Mesenchymal stem cell (in vitro differentiated cells and primary cell): ENCODE measurements around the gene ABCB9.
"Not testable (repeated sequence)": the region's sequence is repeated elsewhere in the genome, so short reads cannot be mapped to it uniquely, and the experiment has no call there.

ENCODE experiments used
- DNase-seq: peaks from one replicate; pipeline ENCODE4 v3.0.0-alpha.2; 2013
- H2AFZ ChIP-seq: one replicate; pipeline ENCODE4 v1.6.1; 2013; ENCODE audit warnings: low read depth, mild to moderate bottlenecking, control low read depth, inconsistent platforms, low read length, moderate library complexity
- H2AK5ac ChIP-seq: 2 replicates; pipeline ENCODE4 v1.6.1; 2013; ENCODE audit warnings: low read length, moderate library complexity, mild to moderate bottlenecking, inconsistent platforms; ENCODE audit not compliant: severe bottlenecking
- H2BK120ac ChIP-seq: one replicate; pipeline ENCODE4 v1.6.1; 2013; ENCODE audit warnings: low read depth, mild to moderate bottlenecking, inconsistent platforms, low read length, moderate library complexity
- H2BK12ac ChIP-seq, 2 experiments: one replicate each; pipeline ENCODE4 v1.6.1; 2013; ENCODE audit warnings: inconsistent platforms in 2 of 2, low read length in 2 of 2, mild to moderate bottlenecking in 2 of 2, moderate library complexity in 2 of 2, control low read depth in 1 of 2
- H2BK15ac ChIP-seq: one replicate; pipeline ENCODE4 v1.6.1; 2013; ENCODE audit warnings: mild to moderate bottlenecking, low read depth, inconsistent platforms; ENCODE audit not compliant: poor library complexity, severe bottlenecking
- H2BK5ac ChIP-seq: 2 replicates; pipeline ENCODE4 v1.6.1; 2013; ENCODE audit warnings: low read depth, mild to moderate bottlenecking, low read length, control low read depth, inconsistent platforms; ENCODE audit not compliant: poor library complexity, severe bottlenecking
- H3K14ac ChIP-seq, 2 experiments: one replicate each; pipeline ENCODE4 v1.6.1; 2013; ENCODE audit warnings: inconsistent platforms in 2 of 2, low read length in 2 of 2, control low read depth in 1 of 2, mild to moderate bottlenecking in 1 of 2, moderate library complexity in 1 of 2
- H3K18ac ChIP-seq, 2 experiments: one replicate each; pipeline ENCODE4 v1.6.1; 2013; ENCODE audit warnings: inconsistent platforms in 2 of 2, low read length in 2 of 2, control low read depth in 1 of 2, low read depth in 1 of 2, mild to moderate bottlenecking in 1 of 2
- H3K23ac ChIP-seq, 2 experiments: one replicate each; pipeline ENCODE4 v1.6.1; 2013; ENCODE audit warnings: inconsistent platforms in 2 of 2, low read length in 2 of 2, mild to moderate bottlenecking in 2 of 2, moderate library complexity in 2 of 2, control low read depth in 1 of 2
- H3K27ac ChIP-seq: 2 replicates; pipeline ENCODE4 v1.5.1; 2013; ENCODE audit warnings: mild to moderate bottlenecking, moderate library complexity, low read length, control low read depth, inconsistent platforms; ENCODE audit not compliant: poor library complexity, severe bottlenecking
- H3K27me3 ChIP-seq, 2 experiments: 2 replicates each; pipeline versions ENCODE4 v1.6.1 to v1.7.0; 2013; ENCODE audit warnings: low read length in 2 of 2, mild to moderate bottlenecking in 2 of 2, moderate library complexity in 2 of 2, control low read depth in 1 of 2, inconsistent platforms in 1 of 2; ENCODE audit not compliant: control insufficient read depth in 1 of 2, insufficient read depth in 1 of 2
- H3K36me3 ChIP-seq, 2 experiments: 2 replicates each; pipeline versions ENCODE4 v1.6.1 to v1.7.0; 2013; ENCODE audit warnings: low read length in 2 of 2, control low read depth in 1 of 2, inconsistent platforms in 1 of 2, low read depth in 1 of 2, mild to moderate bottlenecking in 1 of 2; ENCODE audit not compliant: insufficient read depth in 2 of 2, control insufficient read depth in 1 of 2
- H3K4ac ChIP-seq, 2 experiments: one replicate each; pipeline ENCODE4 v1.6.1; 2013; ENCODE audit warnings: inconsistent platforms in 2 of 2, low read length in 2 of 2, mild to moderate bottlenecking in 2 of 2, moderate library complexity in 2 of 2, control low read depth in 1 of 2, low read depth in 1 of 2
- H3K4me1 ChIP-seq: 2 replicates; pipeline ENCODE4 v1.6.1; 2013; ENCODE audit warnings: low read depth, low read length, control low read depth; ENCODE audit not compliant: control insufficient read depth, insufficient read depth
- H3K4me2 ChIP-seq: 2 replicates; pipeline ENCODE4 v1.6.1; 2013; ENCODE audit warnings: low read length, mild to moderate bottlenecking, inconsistent platforms; ENCODE audit not compliant: poor library complexity, severe bottlenecking
- H3K4me3 ChIP-seq, 2 experiments: 2 replicates each; pipeline versions ENCODE4 v1.5.1 to v1.7.0; 2013; ENCODE audit warnings: low read length in 2 of 2, mild to moderate bottlenecking in 2 of 2, control low read depth in 1 of 2, low read depth in 1 of 2; ENCODE audit not compliant: insufficient read depth in 1 of 2
- H3K79me1 ChIP-seq: replicated peaks from 2 replicates; pipeline ENCODE4 v1.6.1; 2013; ENCODE audit warnings: mild to moderate bottlenecking, control low read depth, low read length, inconsistent platforms; ENCODE audit not compliant: poor library complexity, severe bottlenecking
- H3K9ac ChIP-seq: 2 replicates; pipeline ENCODE4 v1.7.0; 2013; ENCODE audit warnings: mild to moderate bottlenecking, low read length, moderate library complexity
- H3K9me3 ChIP-seq: 2 replicates; pipeline ENCODE4 v1.7.0; 2013; ENCODE audit warnings: mild to moderate bottlenecking, low read length; ENCODE audit not compliant: control insufficient read depth
- H4K8ac ChIP-seq: one replicate; pipeline ENCODE4 v1.6.1; 2013; ENCODE audit warnings: inconsistent platforms, mild to moderate bottlenecking, low read length, moderate library complexity
- H4K91ac ChIP-seq: one replicate; pipeline ENCODE4 v1.6.1; 2013; ENCODE audit warnings: mild to moderate bottlenecking, low read length, inconsistent platforms
- WGBS: methylation state at CpG from one replicate; pipeline ENCODE4 v1.1.7; 2013; ENCODE audit warnings: mixed read lengths; 5-methylcytosine and 5-hydroxymethylcytosine counted together

Gene ABCB9

DNA sequence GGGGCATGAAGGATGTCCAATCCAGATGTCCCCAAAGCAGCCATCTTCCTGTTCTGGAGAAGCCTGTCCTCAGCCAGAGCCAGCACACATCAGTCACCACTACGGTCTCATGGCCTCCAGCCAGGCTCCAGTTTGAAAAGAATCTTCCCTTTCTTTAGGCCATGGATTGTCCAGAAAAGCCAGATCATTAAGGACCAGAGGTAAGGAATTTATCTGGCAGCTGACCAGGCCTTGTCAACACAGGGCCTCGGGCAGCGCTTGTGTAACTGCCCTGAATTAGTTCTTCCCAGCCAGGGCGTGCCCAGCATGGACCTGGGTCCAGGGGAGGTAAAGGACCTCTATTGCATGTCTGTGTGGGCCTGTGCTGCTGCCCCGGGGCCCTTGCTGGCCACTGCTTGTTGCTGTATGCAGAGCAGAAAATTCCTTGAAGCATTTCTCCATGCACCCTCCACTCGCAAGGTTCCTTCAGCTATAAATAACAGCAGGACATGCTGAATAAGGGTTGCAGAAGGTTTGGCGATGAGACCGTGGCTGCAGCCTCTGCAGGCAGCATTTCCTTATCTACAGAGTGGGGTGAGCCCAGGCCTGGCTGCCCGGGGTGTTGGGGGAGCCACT lies 48.6 kb downstream of the ABCB9 start:
- no peak overlapping the region for H3K4me2 ChIP-seq
- 63% methylated on average over 9 of the region's 9 CpGs for WGBS

DNA sequence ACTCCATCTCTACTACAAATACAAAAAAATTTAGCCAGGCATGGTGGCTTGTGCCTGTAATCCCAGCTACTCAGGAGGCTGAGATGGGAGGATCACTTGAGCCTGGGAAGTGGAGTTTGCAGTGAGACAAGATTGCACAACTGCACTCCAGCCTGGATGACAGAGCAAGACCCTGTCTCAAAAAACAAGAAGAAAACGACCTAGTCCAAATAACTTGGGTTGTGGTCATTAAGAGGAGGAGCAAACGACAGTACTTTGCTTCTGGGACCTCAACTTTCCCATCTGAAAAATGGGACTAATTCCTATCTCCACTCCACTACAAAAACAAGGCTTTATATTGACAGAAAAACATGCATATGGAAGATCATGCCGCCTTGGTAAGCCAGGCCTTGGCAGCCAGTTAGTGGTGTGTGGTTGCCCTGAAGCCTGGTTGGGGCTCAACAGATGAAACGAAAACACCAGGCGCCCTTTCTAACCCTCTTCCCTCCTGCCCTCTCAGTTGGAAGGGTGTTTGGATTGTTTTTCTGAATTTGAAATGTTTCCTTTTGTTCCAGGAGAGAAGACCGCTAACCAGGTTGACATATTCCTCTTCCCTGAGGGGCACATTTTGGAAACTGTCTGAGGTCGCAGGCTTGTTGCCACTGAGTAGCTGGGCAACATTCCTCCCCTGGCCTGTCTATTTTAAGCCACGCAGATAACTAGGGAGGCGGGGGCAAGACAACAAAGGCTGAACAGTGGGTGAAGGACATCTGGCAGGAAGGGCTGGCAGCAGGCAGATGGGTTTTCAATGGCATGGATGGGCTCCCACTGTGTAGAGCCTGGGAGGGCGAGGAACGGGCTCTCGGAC lies 56.6 kb downstream of the ABCB9 start:
- no peaks in the 10 kb centered on the region for H3K27me3 ChIP-seq
- WGBS = 71% methylated on average over 10 of the region's 12 CpGs
- no peak overlapping the region for H3K9ac ChIP-seq
- H3K4ac ChIP-seq = no peak overlapping the region
- no peak overlapping the region for H3K14ac ChIP-seq
- no peak overlapping the region for H2BK12ac ChIP-seq
- peaks cover 3% of the 10 kb centered on the region for H3K4me1 ChIP-seq
- no peak overlapping the region for H2AFZ ChIP-seq
- H2BK120ac ChIP-seq = no peak overlapping the region
- H3K4me2 ChIP-seq = no peak overlapping the region
- no peak overlapping the region for H3K23ac ChIP-seq
- no peaks in the 10 kb centered on the region for H3K79me1 ChIP-seq
- H2BK15ac ChIP-seq = no peak overlapping the region
- no peaks in the 10 kb centered on the region for H3K9me3 ChIP-seq
- no peak overlapping the region for H2BK5ac ChIP-seq
- no peaks in the 10 kb centered on the region for H3K36me3 ChIP-seq
- H3K18ac ChIP-seq = no peak overlapping the region
- H3K4me3 ChIP-seq = no peak overlapping the region
- DNase-seq = no peak
- H4K8ac ChIP-seq = no peak overlapping the region
- no peak overlapping the region for H3K27ac ChIP-seq
- no peak overlapping the region for H2AK5ac ChIP-seq
- H4K91ac ChIP-seq = no peak overlapping the region

More for the DNA sequence above, 48.6 kb downstream of the ABCB9 start:
- no peak overlapping the region for H3K4ac ChIP-seq
- no peak overlapping the region for H2BK120ac ChIP-seq
- H2BK15ac ChIP-seq = no peak overlapping the region
- no peak overlapping the region for H2BK5ac ChIP-seq
- no peaks in the 10 kb centered on the region for H3K79me1 ChIP-seq
- H3K14ac ChIP-seq = peak overlapping the region in 1 of 2 experiments; percentile 42
- H2AK5ac ChIP-seq = no peak overlapping the region
- peak overlapping the region in 1 of 2 experiments; percentile 88 for H2BK12ac ChIP-seq
- peak overlapping the region in 1 of 2 experiments; percentile 26 for H3K18ac ChIP-seq
- peaks cover 7% of the 10 kb centered on the region for H3K4me1 ChIP-seq
- H3K36me3 ChIP-seq = no peaks in the 10 kb centered on the region
- H4K8ac ChIP-seq = peak overlapping the region; percentile 10
- no peak overlapping the region for H3K4me3 ChIP-seq
- DNase-seq = peak; percentile 73
- H3K27ac ChIP-seq = no peak overlapping the region
- no peak overlapping the region for H4K91ac ChIP-seq
- H2AFZ ChIP-seq = no peak overlapping the region
- H3K23ac ChIP-seq = peak overlapping the region in 1 of 2 experiments; percentile 51
- no peak overlapping the region for H3K9ac ChIP-seq
- no peaks in the 10 kb centered on the region for H3K27me3 ChIP-seq
- H3K9me3 ChIP-seq = no peaks in the 10 kb centered on the region

DNA sequence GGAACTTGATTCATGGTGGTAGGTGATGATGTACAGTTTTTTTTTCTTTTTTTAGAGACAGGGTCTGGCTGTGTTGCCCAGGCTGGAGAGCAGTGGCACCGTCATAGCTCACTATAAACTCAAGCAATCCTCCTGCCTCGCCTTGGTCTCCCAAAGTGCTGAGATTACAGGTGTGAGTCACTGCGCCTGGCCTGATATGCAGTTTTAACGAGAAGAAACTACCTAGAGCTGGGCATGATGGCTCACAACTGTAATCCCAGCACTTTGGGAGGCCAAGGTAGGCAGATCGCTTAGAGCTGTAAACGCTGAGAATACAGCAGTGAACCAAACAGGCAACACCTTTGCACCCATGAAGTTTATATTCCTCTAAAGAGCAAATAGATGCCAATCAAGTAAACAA lies 57.3 kb downstream of the ABCB9 start:
- no peak overlapping the region for H3K4ac ChIP-seq
- H2BK12ac ChIP-seq = no peak overlapping the region
- H2BK5ac ChIP-seq = no peak overlapping the region
- H2AK5ac ChIP-seq = no peak overlapping the region
- no peak overlapping the region for H3K27ac ChIP-seq
- no peaks in the 10 kb centered on the region for H3K36me3 ChIP-seq
- H3K9ac ChIP-seq = no peak overlapping the region
- no peak overlapping the region for H3K14ac ChIP-seq
- no peaks in the 10 kb centered on the region for H3K9me3 ChIP-seq
- H4K91ac ChIP-seq = no peak overlapping the region
- H3K4me1 ChIP-seq = peaks cover 3% of the 10 kb centered on the region
- WGBS = 94% methylated on average over 4 of the region's 6 CpGs
- no peak overlapping the region for H3K18ac ChIP-seq
- no peak for DNase-seq
- H3K79me1 ChIP-seq = no peaks in the 10 kb centered on the region
- H4K8ac ChIP-seq = no peak overlapping the region
- no peak overlapping the region for H3K23ac ChIP-seq
- H3K27me3 ChIP-seq = no peaks in the 10 kb centered on the region
- H2BK120ac ChIP-seq = no peak overlapping the region
- no peak overlapping the region for H3K4me3 ChIP-seq
- H2BK15ac ChIP-seq = no peak overlapping the region
- no peak overlapping the region for H3K4me2 ChIP-seq
- no peak overlapping the region for H2AFZ ChIP-seq

DNA sequence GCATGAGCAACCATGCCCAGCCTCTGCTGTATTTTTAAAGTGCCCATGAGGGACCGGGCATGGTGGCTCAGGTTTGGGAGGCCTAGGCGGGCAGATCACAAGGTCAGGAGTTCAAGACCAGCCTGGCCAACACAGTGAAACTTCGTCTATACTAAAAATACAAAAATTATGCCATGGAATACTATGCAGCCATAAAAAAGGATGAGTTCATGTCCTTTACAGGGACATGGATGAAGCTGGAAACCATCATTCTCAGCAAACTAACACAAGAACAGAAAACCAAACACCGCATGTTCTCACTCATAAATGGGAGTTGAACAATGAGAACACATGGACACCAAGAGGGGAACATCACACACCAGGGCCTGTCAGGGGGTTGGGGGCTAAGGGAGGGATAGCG lies 61.0 kb downstream of the ABCB9 start:
- H2BK120ac ChIP-seq, H3K18ac ChIP-seq, H3K14ac ChIP-seq, H3K79me1 ChIP-seq, H2BK15ac ChIP-seq, H3K23ac ChIP-seq, H2AK5ac ChIP-seq, H3K4ac ChIP-seq, H3K4me3 ChIP-seq, H3K27ac ChIP-seq, H3K36me3 ChIP-seq, H2BK12ac ChIP-seq, H4K91ac ChIP-seq, H3K4me2 ChIP-seq, H3K27me3 ChIP-seq, H3K9me3 ChIP-seq, H3K9ac ChIP-seq, H2AFZ ChIP-seq, H3K4me1 ChIP-seq, H4K8ac ChIP-seq, H2BK5ac ChIP-seq, DNase-seq: not testable (repeated sequence)
- 86% methylated on average over 1 of the region's 5 CpGs for WGBS
